ENCODE data around the gene DCTD.
"Not testable (repeated sequence)": the region's sequence is repeated elsewhere in the genome, so short reads cannot be mapped to it uniquely, and the experiment has no call there.

The DCTD gene

DNA sequence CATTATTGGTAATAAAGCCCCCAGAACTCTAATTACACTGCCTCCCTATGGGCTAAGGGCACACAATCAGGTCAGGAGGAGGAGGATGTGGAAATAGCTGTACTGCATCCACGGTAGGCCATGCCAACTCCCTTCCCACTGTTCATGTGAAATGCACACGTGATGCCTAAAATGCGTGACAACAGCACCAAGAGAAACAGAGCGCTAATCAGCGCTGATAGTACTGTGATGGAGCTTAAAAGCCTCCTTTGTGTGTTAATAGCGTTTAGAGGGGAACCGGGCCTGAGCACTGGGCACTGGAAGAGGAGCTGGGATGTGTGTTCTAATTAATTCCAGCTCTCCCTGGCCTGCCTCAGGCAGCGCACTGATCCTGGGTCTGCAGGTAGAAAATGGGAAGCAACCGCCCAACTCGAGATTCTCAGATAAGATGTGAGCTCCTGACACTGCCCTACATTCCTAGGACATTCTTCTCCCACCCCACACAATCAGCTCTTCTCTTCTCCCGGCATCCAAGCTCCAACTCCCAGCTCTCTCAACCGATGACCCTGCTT, 12.9 kb downstream of the DCTD start:
- Histone ChIP-seq H3K27me3 (replicated peaks) (no peaks in the 10 kb centered on the region), H3K4me3 (ENCODE audit: low read depth, low read length) (no peak overlapping the region), H3K27ac (no peak overlapping the region), H3K36me3 (replicated peaks) (peaks cover 25% of the 10 kb centered on the region)
- no peak for DNase-seq
- in situ Hi-C loops (cut with HindIII; ENCODE audit: low pct_ligation_motif_present, low sequenced_read_pairs), result no loop called here
- TF ChIP-seq, protein P1, sequence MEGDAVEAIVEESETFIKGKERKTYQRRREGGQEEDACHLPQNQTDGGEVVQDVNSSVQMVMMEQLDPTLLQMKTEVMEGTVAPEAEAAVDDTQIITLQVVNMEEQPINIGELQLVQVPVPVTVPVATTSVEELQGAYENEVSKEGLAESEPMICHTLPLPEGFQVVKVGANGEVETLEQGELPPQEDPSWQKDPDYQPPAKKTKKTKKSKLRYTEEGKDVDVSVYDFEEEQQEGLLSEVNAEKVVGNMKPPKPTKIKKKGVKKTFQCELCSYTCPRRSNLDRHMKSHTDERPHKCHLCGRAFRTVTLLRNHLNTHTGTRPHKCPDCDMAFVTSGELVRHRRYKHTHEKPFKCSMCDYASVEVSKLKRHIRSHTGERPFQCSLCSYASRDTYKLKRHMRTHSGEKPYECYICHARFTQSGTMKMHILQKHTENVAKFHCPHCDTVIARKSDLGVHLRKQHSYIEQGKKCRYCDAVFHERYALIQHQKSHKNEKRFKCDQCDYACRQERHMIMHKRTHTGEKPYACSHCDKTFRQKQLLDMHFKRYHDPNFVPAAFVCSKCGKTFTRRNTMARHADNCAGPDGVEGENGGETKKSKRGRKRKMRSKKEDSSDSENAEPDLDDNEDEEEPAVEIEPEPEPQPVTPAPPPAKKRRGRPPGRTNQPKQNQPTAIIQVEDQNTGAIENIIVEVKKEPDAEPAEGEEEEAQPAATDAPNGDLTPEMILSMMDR (IDR thresholded peaks at IDR 0.05; ENCODE audit: low read depth, low read length, missing control alignments), result no peak

DNA sequence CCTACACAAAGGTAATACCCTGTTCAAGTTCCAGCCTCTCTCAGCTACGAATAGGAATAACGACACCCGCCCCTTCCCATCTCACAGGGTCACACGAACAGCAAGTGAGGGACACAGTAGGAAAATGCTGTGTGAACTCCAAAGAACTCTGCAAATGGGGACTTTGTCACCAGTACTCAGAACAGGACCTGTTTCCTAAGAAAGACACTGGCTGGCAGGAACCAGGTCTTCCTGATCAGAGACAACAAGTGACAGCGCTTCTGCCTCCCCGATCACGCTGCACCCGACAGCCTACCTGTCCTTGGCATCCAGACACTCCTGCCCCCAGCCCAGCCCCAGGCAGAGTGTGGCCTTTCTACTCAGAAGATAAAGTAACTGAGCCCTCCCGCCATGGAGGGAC, 14.2 kb downstream of the DCTD start:
- in situ Hi-C loops (cut with HindIII; ENCODE audit: low pct_ligation_motif_present, low sequenced_read_pairs), result no loop called here
- no peak overlapping the region for H3K4me3 ChIP-seq (ENCODE audit: low read depth, low read length)
- no peak overlapping the region for H3K27ac ChIP-seq
- TF ChIP-seq, protein P1 (IDR thresholded peaks at IDR 0.05; ENCODE audit: low read depth, low read length, missing control alignments), result no peak
- no peak for DNase-seq
- H3K36me3 ChIP-seq (replicated peaks), result peaks cover 24% of the 10 kb centered on the region
- H3K27me3 ChIP-seq (replicated peaks), result no peaks in the 10 kb centered on the region

DNA sequence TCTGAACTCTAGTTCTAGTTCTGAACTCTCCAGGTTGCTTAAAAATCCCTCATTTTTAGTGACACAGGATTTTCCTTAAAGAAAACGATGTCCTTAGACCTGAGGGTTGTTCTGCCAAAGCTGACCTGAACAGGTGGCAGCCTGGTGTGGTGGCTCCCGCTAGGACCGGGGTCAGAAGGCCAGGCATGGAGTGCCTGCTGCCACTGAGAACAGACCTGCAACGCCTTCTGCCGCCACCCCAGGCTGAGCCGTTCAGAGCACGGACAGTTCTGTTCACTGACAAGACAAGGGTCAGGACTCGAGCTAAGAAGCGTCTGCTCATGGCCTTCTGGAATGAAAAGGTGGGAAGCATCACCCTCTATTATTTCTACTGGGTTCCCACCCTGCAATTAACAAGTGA, 15.8 kb downstream of the DCTD start:
- Histone ChIP-seq H3K4me3 (ENCODE audit: low read depth, low read length) (no peak overlapping the region), H3K27me3 (replicated peaks) (no peaks in the 10 kb centered on the region), H3K36me3 (replicated peaks) (peaks cover 19% of the 10 kb centered on the region), H3K27ac (no peak overlapping the region)
- in situ Hi-C loops (cut with HindIII; ENCODE audit: low pct_ligation_motif_present, low sequenced_read_pairs), result no loop called here
- DNase-seq, result no peak
- TF ChIP-seq, protein P1 (IDR thresholded peaks at IDR 0.05; ENCODE audit: low read depth, low read length, missing control alignments), result no peak

DNA sequence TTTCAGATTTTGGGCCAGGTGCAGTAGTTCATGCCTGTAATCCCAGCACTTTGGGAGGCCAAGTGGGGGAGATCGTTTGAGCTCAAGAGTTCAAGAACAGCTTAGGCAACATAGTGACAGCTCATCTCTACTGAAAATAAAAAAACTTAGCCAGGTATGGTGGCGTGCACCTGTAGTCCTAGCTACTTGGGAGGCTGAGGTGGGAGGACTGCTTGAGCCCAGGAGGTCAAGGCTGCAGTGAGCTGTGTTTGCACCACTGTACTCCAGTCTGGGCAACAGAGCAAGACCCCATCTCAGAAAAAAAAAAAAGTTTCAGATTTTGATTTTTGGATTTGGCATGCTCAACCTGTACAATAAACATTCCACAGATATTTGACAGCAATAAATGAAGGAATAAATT, 17.2 kb downstream of the DCTD start:
- H3K27ac ChIP-seq; H3K27me3 ChIP-seq (replicated peaks); in situ Hi-C loops (cut with HindIII; ENCODE audit: low pct_ligation_motif_present, low sequenced_read_pairs); H3K4me3 ChIP-seq (ENCODE audit: low read depth, low read length); DNase-seq: not testable (repeated sequence)
- peaks cover 29% of the 10 kb centered on the region for H3K36me3 ChIP-seq (replicated peaks)

DNA sequence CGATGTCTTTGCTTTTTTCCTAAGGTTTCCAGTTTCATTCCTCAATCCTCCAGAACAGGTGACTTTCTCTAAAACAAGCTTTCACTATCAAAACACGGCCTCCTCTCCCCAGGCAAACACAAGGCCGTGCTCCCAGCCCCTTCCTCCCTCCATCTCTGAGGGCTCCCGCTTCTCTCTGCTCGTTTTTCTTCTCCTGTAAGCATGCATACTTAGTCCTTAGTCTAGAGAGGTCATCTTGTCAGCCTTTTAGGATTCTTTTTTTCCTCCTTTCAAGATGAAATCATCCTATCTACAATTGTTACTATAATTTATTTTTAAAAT, 18.7 kb downstream of the DCTD start:
- TF ChIP-seq, protein P1 (IDR thresholded peaks at IDR 0.05; ENCODE audit: low read depth, low read length, missing control alignments), result no peak
- no peak overlapping the region for H3K4me3 ChIP-seq (ENCODE audit: low read depth, low read length)
- H3K27ac ChIP-seq, result no peak overlapping the region
- peaks cover 37% of the 10 kb centered on the region for H3K36me3 ChIP-seq (replicated peaks)
- DNase-seq, result no peak
- H3K27me3 ChIP-seq (replicated peaks), result no peaks in the 10 kb centered on the region
- in situ Hi-C loops (cut with HindIII; ENCODE audit: low pct_ligation_motif_present, low sequenced_read_pairs), result no loop called here

DNA sequence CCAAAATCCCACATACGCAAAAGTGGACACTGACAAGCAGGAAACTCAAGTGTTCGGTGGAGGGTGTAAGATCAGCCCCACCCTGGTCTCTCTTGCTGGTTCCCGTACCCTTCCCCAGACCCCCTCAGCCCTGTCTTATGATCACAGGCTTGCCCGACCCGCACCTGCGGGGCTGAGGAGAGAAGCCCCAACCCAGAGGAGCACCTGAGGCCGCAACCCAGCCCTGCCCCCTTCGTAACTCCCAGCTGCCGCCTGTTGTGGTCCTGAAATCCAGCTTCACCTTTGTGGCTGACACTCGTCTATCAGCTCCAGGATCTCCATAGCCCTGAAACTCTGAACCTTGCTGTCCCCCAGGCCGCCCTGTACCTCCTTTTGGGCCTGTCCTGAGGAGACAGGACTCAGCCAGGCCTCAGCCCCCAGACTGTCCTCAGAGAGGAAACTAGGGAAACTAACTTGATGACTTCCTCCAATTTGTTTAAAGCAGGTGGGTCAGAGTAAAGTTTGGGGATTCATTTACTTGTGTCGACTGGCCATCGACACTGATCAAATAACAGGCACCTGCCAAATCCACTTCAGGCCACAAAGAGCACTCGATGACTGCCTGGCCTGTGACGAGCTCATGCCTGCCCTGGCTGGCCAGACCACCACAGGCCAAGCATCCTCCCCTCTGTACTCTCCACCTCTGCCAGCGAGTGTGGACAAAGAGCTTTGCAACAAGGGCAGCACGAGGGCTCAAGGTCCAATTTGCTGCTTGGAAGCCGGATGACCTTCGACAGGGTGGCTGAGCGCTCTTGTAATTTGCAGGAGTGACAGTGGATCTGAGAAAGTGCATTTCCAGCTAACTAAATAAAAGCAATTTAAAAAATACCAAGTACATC, 19.3 kb downstream of the DCTD start:
- H3K27me3 ChIP-seq (replicated peaks), result no peaks in the 10 kb centered on the region
- in situ Hi-C loops (cut with HindIII; ENCODE audit: low pct_ligation_motif_present, low sequenced_read_pairs), result no loop called here
- no peak overlapping the region for H3K27ac ChIP-seq
- peaks cover 41% of the 10 kb centered on the region for H3K36me3 ChIP-seq (replicated peaks)
- TF ChIP-seq, protein P1 (IDR thresholded peaks at IDR 0.05; ENCODE audit: low read depth, low read length, missing control alignments), result no peak
- no peak for DNase-seq
- H3K4me3 ChIP-seq (ENCODE audit: low read depth, low read length), result no peak overlapping the region
